GM12864 (cell line): ENCODE data around the gene SFMBT1.
"Not testable (repeated sequence)": the region's sequence is repeated elsewhere in the genome, so short reads cannot be mapped to it uniquely, and the experiment has no call there.

ENCODE experiments used
- DNase-seq: peaks from one replicate; pipeline ENCODE4 v3.0.0-alpha.2; 2011; ENCODE audit warnings: low read depth
- H3K4me3 ChIP-seq: 2 replicates; pipeline ENCODE4 v1.5.1; 2011; ENCODE audit warnings: mild to moderate bottlenecking, low read depth, low read length, control low read depth
- TF ChIP-seq, protein P1 (sequence below): IDR thresholded peaks from 2 replicates; pipeline ENCODE4 v1.5.1; 2011; ENCODE audit warnings: low read depth, mild to moderate bottlenecking, moderate library complexity, low read length, control low read depth, inconsistent platforms; ENCODE audit errors: missing control alignments

The SFMBT1 gene

DNA sequence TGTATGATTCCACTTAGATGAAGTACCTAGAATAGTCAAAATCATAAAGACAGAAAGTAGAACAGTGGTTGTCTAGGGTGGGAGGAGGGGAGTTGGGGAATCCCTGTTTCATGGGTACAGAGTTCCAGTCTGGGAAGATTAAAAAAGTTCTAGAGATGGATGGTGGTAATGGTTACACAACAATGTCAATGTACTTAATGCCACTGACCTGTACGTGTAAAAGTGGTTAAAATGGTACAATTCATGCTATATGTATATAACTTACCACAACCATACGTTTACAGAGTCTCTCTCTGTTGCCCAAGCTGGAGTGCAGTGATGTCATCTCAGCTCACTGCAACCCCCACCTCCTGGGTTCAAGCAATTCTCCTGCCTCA, 6.5 kb downstream of the SFMBT1 start:
- H3K4me3 ChIP-seq = no peak overlapping the region
- no peak for DNase-seq
- TF ChIP-seq, protein P1, sequence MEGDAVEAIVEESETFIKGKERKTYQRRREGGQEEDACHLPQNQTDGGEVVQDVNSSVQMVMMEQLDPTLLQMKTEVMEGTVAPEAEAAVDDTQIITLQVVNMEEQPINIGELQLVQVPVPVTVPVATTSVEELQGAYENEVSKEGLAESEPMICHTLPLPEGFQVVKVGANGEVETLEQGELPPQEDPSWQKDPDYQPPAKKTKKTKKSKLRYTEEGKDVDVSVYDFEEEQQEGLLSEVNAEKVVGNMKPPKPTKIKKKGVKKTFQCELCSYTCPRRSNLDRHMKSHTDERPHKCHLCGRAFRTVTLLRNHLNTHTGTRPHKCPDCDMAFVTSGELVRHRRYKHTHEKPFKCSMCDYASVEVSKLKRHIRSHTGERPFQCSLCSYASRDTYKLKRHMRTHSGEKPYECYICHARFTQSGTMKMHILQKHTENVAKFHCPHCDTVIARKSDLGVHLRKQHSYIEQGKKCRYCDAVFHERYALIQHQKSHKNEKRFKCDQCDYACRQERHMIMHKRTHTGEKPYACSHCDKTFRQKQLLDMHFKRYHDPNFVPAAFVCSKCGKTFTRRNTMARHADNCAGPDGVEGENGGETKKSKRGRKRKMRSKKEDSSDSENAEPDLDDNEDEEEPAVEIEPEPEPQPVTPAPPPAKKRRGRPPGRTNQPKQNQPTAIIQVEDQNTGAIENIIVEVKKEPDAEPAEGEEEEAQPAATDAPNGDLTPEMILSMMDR = no peak

DNA sequence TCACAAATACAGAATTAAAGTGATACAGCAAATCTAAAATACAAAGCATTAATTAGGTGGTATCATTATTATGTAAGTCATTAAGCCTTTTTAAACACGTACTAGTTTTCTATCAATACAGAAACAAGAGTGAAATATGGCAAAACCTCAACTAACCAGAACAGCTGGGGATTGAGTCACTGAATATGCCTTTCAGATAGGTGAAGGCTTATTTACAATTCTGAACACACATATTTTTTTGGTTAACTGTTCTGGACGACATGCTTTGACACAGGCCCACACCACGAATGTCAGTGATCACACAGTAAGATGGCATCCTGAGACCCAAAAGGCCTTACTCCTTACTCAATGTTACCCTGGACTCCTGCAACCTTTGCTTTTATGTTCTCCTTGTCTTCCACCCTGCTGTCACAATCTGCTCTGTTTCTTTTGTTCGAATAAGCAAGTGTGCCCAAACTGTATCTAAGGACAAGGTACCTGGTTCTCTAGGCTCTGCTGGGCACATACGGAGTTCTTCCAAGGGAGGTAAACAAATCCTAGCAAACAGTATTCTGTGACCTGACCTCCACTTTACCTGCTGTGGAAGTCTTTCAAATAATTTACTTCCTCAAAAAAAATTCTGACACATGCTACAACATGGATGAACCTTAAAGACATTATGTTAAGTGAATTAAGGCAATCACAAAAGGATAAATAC, 7.0 kb downstream of the SFMBT1 start:
- no peak overlapping the region for H3K4me3 ChIP-seq
- DNase-seq = no peak
- TF ChIP-seq, protein P1 = no peak

DNA sequence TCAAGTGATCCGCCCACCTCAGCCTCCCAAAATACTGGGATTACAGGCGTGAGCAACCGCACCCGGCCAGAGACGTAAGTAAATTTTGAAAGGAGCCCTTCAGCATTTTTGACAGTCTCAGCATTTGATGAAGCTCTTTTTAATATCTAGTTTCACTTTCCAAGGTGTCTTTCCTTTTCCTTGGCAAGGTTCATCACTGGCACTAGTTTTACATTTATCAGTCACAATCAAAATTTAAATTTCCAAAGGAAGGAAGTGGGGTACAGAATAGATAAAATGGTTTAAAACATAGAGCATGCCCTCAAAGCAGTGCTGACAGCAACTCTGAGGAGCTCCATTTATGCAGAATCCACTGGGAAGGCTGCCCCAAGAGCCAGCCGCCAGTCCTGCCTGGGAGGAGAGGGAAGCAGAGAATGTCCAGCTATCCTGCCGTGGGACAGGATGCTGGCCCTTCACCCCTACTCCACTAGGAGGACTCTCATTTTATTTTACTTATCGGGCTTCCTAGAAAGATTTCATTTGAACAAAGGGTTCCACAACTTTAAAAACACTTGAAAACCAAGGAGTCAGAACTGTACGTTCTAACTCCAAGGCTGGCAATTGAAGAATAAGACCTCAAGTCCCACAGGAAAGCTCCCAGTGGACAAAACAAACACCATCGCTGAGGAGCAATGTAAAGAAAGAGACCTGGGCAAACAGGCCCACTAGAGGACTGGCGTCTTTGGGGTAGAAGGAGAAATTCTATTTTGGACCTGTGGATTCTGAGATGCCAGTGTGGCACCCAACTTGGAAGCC, 9.9 kb downstream of the SFMBT1 start:
- no peak for DNase-seq
- TF ChIP-seq, protein P1 = peak; percentile 7
- H3K4me3 ChIP-seq = no peak overlapping the region

DNA sequence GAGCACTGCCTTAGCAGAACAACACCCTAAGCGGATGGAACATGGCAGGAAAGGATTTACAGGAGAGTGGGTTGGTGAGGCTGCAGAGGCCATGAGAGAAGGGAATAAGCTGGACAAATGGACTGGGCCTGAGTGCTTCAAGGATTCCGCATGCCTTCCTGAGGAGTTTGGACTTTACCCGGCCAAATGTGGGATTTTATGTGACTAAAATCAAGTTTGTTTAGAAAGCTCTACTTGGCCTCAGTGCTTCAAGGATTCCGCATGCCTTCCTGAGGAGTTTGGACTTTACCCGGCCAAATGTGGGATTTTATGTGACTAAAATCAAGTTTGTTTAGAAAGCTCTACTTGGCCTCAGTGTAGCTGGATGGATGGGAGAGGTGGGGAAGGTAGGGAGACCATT, 10.9 kb downstream of the SFMBT1 start:
- H3K4me3 ChIP-seq, DNase-seq: not testable (repeated sequence)

DNA sequence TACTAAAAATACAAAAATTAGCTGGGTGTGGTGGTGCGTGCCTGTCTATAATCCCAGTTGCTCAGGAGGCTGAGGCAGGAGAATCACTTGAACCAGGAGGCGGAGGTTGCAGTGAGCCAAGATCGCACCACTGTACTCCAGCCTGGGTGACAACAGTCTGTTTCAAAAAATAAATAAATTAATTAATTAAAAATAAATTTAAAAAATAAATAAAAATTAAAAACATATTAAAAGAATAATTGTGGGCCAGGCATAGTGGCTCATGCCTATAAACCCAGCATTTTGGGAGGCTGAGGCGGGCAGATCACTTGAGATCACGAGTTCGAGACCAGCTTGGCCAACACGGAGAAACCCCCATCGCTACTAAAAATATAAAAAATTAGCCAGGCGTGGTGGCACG, 11.5 kb downstream of the SFMBT1 start:
- H3K4me3 ChIP-seq, DNase-seq: not testable (repeated sequence)

DNA sequence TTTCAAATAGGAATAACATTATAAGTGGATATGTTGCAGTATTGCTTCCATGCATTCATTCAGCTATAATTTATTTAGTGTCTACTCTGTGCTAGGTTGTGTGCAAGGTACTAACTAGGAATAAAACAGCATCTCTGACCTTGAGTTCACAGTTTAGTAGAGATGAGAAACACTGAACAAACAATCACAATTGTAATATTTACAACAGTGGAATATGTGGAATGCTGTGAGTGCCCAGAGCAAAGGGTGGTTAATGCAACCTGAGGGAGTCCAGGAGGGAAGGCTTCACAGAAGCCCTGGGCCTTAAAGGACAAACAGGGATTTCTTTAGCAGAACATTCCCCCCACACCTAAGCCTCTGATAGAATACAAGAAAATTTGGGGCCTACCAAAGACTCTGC, 13.3 kb downstream of the SFMBT1 start:
- DNase-seq = no peak
- no peak overlapping the region for H3K4me3 ChIP-seq
- TF ChIP-seq, protein P1 = no peak

DNA sequence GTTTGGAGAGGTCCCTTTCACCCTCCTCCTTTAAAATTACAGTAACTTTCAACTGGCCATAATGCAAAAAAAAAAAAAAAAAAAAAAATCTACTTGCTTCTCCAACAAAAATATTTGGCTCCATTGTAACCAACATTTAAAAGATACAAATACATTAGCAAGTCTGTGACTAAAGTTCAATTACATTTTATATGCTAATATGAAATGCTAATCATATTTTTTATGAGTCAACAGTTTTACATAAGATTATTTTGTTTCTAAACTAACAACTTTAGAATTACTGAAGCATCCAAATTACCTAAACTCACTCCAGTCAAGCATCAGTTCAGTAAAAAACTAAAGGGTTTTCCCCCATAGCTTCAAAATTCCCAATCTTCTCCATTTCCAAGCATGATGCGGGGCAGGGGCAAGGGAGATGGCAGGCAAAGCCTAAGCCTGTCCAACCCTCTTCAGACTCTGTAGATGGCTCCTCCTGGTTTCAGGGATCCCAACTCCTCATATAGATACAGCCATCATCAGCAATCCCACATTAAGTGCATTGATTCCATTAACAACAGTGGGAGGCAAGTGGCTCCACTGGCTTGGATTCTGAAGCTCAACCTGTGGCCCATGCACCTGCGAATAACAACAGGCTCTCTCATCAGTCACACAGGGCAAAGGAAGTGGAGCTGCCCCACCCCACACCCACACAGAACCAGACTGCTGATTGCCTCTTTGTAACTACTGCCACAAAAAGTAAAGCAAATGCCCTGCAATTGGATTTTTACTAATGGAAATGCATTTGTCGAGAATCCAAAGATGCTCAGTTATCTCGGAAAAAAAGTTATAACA, 15.0 kb downstream of the SFMBT1 start:
- no peak for DNase-seq
- TF ChIP-seq, protein P1 = no peak
- H3K4me3 ChIP-seq = no peak overlapping the region
